ENCODE data around the gene LCE1F.

LCE1F gene

DNA sequence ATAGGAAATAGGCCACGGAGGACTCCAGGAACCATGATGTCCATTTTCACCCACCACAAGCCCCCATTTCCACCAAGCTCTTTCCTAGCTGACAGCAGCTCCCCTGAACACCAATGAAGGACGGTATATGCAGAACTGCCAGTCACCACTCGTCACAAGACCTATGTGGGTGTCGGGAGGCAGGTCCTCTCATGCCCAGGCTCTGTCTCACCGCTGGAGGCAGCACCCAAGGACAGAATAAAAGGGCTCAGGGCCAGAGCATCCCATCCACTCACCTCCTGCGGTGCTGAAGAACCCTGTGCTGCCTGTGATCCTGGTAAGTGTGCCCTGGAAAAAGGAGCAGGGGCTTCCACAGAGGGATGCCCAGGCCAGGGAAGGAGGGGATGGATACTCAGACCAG lies at the start of gene LCE1F:
Gene LCE1F (plus strand): TSS at position 266 of the 400 bp plus-strand sequence. CDS start 1,232 bp downstream, outside the sequence.
- no peak for DNase-seq (ENCODE audit: low read depth in 2 of 2)

DNA sequence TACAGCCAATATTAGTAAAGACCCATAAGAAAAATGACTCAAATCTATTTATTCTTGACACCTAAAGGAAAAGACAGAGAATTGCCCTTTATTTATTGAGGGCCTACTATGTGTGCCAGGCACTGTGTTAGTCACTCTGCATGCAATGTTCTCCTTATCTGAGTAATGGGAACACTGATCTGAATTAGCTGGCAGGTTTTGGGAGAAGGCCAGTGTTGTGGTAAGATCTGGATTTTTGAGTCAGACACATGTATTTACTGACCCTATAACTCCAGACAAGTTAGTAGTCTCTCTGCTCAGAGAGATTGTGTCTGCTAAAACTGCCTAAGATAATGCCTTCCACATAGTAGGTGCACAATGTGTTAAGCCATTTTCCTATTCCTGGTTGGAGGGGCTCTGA lies 49.7 kb upstream of the LCE1F start:
- DNase-seq (ENCODE audit: low read depth in 2 of 2) = no peak

DNA sequence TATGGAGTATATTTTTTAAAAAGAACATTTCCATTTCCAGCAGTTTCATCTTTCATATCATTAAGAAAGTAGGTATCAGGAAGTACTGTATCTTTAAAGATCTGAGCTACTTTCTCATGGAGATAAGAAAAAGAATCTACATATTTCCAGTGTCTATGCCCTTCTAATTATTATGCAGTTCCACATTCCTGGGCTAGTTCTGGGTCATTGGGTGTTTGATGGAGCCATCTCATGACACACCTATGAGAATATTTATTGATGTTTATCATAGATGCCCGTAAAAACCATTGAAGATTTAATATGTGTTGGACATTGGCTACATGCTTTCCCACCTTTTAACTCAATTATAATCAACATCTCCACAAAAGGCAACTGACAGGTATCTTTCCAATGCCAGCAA lies 46.0 kb upstream of the LCE1F start:
- no peak for DNase-seq (ENCODE audit: low read depth in 2 of 2)

DNA sequence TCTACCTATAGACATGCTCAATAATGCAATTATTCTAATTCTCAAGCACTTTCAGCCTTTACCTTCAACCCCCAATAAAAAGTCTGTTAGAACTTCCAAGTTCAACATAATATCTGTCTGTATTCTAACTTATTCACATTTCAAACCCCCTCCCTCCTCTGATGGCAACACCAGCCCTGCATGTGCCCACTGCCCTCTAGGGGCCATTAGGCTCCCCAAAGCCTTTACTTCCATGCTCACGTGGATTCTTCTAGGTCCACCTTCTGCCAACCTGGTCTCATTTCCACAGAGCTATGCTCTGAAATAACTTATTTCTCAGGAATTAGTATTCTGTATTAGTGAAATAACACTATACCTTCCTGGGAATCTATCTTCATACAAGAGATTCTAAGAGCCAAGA lies 39.3 kb upstream of the LCE1F start:
- DNase-seq (ENCODE audit: low read depth in 2 of 2) = no peak

DNA sequence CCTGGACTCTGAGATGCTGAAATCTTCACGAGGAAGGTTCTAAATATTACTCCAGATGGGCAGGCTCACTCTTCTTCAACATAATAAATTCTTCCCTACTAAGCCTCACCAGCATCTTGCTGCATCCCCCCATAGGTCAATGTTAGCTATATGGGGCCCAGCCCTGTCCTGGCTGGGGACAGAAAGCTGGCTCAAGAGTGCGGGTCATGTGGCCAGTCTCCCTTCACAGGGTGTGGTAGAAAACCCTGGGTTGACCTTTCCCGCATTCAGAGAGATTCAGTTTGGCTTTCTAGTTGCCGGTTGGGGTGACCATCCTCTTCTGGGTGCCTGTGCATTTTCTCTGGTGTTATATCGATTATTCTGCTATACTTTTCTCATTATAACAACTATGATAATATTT lies 36.9 kb upstream of the LCE1F start:
- DNase-seq (ENCODE audit: low read depth in 2 of 2) = no peak

DNA sequence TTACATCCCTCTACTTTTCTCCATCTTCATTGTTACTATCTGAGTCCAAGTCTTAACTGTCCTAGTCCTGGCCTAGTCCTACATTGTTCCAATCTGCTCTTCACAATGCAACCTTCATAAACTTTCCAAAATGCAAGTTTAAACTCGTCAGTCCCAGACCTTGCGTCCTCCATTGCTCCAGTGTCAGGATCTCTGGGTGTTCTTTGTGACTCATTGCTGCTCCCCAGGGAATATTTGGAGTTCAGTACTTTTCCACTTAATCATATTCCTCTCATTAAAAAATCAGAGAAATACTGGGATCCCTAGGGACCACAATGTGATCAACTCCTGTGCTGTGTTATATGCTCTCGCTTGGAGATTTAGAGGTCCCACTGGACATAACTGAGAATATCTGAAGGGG lies 35.1 kb upstream of the LCE1F start:
- no peak for DNase-seq (ENCODE audit: low read depth in 2 of 2)

DNA sequence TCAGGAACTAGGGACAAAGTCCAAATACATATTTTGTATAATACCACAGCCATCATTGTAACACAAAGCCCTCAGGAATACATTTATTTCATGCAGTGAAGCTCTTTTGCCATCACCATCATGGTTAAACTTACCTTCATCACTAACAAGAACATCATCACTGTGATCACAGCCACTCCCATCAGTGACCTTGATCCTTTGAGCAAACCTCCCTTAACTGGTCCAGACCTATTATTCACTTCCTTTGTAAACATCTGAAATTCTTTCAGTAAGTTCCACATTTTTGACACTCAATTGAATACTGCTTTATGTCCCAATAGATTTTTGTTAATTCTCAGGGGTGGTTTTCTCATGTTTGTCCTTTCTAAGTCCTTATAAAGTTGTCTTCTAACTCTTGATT lies 33.3 kb upstream of the LCE1F start:
- DNase-seq (ENCODE audit: low read depth in 2 of 2) = no peak

GRCh38 chr1:152743371-152744145 lies 31.4 kb upstream of the LCE1F start:
- no peak for DNase-seq (ENCODE audit: low read depth in 2 of 2)

DNA sequence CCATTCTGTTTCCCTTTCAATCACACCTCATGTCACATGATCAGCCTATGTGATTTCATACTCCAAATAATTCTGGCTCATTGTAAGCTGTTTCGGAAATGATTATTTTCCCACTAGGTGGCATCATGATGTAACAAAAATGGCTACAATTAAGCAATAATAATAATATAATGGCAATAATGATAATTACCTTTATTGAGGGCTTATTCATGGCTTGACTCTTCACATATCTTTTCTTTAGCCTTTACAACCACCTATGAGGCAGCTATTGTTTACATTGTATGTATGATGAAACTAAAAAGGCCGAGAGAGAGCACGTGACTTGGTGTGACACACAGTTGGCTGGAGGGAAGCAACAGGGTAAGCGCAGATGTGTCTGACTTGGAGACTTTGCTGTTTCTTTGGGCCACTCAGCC lies 29.6 kb upstream of the LCE1F start:
- no peak for DNase-seq (ENCODE audit: low read depth in 2 of 2)

DNA sequence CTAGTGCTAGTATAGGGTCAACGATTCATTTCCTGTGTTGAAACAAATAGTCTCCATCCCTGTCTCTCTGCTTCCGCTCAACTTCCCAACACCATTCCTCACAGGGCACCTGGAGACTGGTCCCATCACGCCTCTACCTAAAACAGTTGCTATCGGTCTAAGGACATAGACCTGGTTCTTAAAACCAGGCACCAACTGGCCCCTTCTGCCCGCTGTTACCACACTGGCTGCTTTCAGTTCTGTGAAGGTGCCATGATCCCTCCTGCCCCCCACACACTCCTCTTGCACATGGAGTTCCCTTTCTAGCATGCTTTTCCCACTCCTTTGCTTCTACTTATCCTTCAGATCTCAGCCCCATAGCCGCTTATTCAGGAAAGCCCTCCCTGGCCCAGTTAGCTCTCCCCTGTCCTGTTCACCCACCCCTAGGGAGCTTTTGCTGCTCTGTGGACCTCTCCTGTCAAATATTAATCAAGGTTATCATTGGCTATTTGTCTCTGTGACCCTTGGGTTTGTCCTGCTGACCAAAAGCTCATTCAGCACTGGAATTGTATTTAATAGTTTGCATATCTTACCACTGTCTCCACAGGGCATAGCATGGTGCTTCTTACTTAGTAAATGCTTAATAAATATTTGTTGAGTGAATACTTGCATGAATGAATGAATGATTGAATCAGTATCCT lies 29.0 kb upstream of the LCE1F start:
- DNase-seq (ENCODE audit: low read depth in 2 of 2) = no peak

DNA sequence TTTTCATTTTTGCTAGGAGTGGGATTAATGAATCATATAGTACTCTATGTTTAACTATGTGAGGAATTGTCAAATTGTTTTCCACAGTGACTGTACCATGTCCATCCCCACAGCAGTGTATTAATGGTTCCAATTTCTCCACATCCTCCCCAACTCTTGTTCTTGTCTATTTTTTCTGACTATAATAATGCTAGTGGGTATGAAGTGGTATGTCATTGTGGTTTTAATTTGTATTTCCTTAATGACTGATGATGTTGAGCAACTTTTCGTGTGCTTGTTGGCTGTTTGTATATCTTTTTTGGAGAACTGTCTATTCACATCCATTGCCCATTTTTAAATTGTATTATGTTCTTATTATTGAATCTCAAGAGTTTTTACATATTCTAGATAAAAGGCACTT lies 27.1 kb upstream of the LCE1F start:
- no peak for DNase-seq (ENCODE audit: low read depth in 2 of 2)

GRCh38 chr1:152752225-152752624 lies 22.7 kb upstream of the LCE1F start:
- no peak for DNase-seq (ENCODE audit: low read depth in 2 of 2)

GRCh38 chr1:152753586-152753985 lies 21.4 kb upstream of the LCE1F start:
- no peak for DNase-seq (ENCODE audit: low read depth in 2 of 2)

- DNase-seq (ENCODE audit: low read depth in 2 of 2) = no peak
Observed at GRCh38 chr1:152756872-152757271, 18.1 kb upstream of the LCE1F start.

GRCh38 chr1:152757747-152758146 lies 17.2 kb upstream of the LCE1F start, which contains the start of gene KPRP:
Gene KPRP (plus strand): TSS chr1:152758025. CDS start chr1:152759589, 1,564 bp downstream.
- no peak for DNase-seq (ENCODE audit: low read depth in 2 of 2)

DNA sequence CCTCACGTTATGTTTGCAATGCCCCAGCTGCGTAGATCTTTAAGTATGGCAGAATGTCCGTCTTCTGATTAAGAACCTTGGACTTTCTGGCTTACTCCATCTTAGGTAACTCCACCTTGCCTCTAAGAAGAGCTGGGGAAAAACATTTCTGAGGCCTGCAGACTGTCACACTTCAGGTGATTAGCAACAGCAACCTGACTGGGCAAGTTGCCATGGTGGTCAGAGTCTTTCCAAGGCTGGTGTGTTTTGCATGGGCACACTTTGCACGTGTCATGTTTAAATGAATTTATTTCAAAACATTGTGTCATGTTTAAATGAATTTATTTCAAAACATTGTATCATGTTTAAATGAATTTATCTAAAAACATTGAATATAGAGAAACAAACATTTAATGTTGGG lies 16.3 kb upstream of the LCE1F start:
- no peak for DNase-seq (ENCODE audit: low read depth in 2 of 2)

DNA sequence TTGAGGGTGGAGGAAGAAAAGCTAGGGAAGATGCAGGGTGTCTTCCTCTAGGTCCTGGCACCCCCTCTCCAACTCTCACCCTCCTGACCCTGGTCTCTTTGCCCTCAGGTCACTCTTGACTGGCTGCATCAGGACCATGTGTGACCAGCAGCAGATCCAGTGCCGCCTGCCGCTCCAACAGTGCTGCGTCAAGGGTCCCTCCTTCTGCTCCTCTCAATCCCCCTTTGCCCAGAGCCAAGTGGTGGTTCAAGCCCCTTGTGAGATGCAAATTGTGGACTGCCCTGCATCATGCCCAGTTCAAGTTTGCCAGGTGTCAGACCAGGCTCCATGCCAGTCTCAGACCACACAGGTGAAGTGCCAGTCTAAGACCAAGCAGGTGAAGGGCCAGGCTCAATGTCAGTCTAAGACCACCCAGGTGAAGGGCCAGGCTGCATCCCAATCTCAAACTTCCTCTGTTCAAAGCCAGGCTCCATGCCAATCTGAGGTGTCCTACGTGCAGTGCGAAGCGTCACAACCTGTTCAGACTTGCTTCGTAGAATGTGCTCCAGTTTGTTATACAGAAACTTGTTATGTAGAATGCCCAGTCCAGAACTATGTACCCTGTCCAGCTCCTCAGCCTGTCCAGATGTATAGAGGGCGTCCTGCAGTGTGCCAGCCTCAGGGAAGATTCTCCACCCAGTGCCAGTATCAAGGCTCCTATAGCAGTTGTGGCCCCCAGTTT lies 15.3 kb upstream of the LCE1F start:
- DNase-seq (ENCODE audit: low read depth in 2 of 2) = no peak

- DNase-seq (ENCODE audit: low read depth in 2 of 2) = no peak
Observed at GRCh38 chr1:152760551-152761190, 14.3 kb upstream of the LCE1F start.

DNA sequence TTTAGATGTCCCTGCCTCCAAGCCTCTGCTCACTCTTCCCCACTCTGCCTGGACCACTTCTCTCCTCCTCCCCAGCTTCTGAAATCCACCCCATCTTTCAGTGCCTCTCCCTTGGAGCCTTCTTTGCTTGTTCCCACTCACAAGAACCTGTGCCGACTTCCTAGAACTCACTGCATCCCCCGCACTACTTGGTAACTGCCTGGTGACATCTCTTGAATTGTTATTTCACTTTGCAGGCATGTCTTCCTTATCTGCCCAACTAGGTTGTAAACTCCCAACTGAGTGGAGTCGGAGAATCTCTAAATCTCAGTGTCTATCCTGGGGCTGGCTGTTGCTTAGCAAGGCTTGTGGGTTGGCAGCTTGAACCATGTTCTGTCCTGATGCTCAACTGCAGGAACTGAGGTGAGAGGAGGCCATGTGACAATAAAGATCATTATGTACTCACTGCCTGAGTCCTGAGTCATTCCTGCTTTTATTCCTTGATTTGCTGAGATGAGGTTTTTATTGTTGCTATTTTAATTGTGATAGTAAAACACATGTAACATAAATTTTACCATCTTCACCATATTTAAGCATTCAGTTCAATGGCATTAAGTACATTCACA lies 13.2 kb upstream of the LCE1F start:
- no peak for DNase-seq (ENCODE audit: low read depth in 2 of 2)

GRCh38 chr1:152768847-152769533 lies 6.0 kb upstream of the LCE1F start:
- DNase-seq (ENCODE audit: low read depth in 2 of 2) = no peak

GRCh38 chr1:152770411-152770810 lies 4.5 kb upstream of the LCE1F start:
- no peak for DNase-seq (ENCODE audit: low read depth in 2 of 2)

Data from stimulated activated CD8-positive, alpha-beta memory T cell treated with anti-CD3 and anti-CD28 coated beads, Interleukin-2, amount 100 ng/mL, for 48 hours (primary cell).